ENCODE results near the gene ASB13. TPM values are rescaled to one million over a fixed set of nuclear protein-coding genes. Genes with fewer than 3 reads are reported as not detected.

The ASB13 gene
- total and polyA plus RNA-seq, 2 of the 13 experiments (the other 11 are each of a cell fraction or from before 2014, with no cell fraction given), result 9.3 to 15.4 TPM

GRCh38 chr10:5668429-5668828, 2.0 kb upstream of the ASB13 start (continued):
- TF ChIP-seq TBX3 (IDR thresholded peaks at IDR 0.05; ENCODE audit: borderline replicate concordance), result no peak
- TF ChIP-seq ZNF337 (CRISPR knock-in tag; IDR thresholded peaks at IDR 0.05; ENCODE audit: borderline replicate concordance, low read depth), result no peak
- TF ChIP-seq ZNF367 (CRISPR knock-in tag; IDR thresholded peaks at IDR 0.05; ENCODE audit: borderline replicate concordance), result no peak
- no peak for TF ChIP-seq MTF1 (CRISPR knock-in tag; IDR thresholded peaks at IDR 0.05)
- TF ChIP-seq ZNF362 (CRISPR knock-in tag; IDR thresholded peaks at IDR 0.05; ENCODE audit: borderline replicate concordance), result no peak
- no peak for TF ChIP-seq ATF4 (CRISPR knock-in tag; IDR thresholded peaks at IDR 0.05)
- TF ChIP-seq RELA (CRISPR knock-in tag; IDR thresholded peaks at IDR 0.05), result no peak
- TF ChIP-seq ZNF333 (CRISPR knock-in tag; IDR thresholded peaks at IDR 0.05; ENCODE audit: borderline replicate concordance), result no peak
- TF ChIP-seq SAP130 (CRISPR knock-in tag; IDR thresholded peaks at IDR 0.05; ENCODE audit: low read depth), result peak; percentile 50
- no peak for TF ChIP-seq NR2F1 (CRISPR knock-in tag; IDR thresholded peaks at IDR 0.05)
- no peak for TF ChIP-seq SMARCE1 (IDR thresholded peaks at IDR 0.05; ENCODE audit: borderline replicate concordance)
- no peak for TF ChIP-seq ZSCAN9 (CRISPR knock-in tag; IDR thresholded peaks at IDR 0.05; ENCODE audit: borderline replicate concordance)
- no peak for TF ChIP-seq CSRNP1 (CRISPR knock-in tag; IDR thresholded peaks at IDR 0.05)
- TF ChIP-seq PRDM15 (CRISPR knock-in tag; IDR thresholded peaks at IDR 0.05), result no peak
- TF ChIP-seq PATZ1 (CRISPR knock-in tag; IDR thresholded peaks at IDR 0.05), result no peak
- no peak for TF ChIP-seq E2F2 (CRISPR knock-in tag; IDR thresholded peaks at IDR 0.05; ENCODE audit: borderline replicate concordance)
- TF ChIP-seq NR3C1 (CRISPR knock-in tag; IDR thresholded peaks at IDR 0.05), result no peak
- no peak; the same call in 1 of the 2 replicates for TF ChIP-seq HMG20A (CRISPR knock-in tag; IDR thresholded peaks at IDR 0.05; ENCODE audit: borderline replicate concordance)
